Right atrium auricular region (tissue), 2 donors: ENCODE measurements around the gene HS3ST3A1. TPM values are rescaled to one million over a fixed set of nuclear protein-coding genes. Genes with fewer than 3 reads are reported as not detected.

Experiments
- DNase-seq: peaks from one replicate; pipeline ENCODE4 v3.0.0-alpha.2; 2019; ENCODE audit warnings: low spot score
- H3K27ac ChIP-seq, 2 donors: fragments of 200-600 bp; sonication (generic); 1 replicate in 1 of 2; 2 replicates in 1 of 2; pipeline ENCODE4 v1.5.1; 2016 to 2019
- H3K27me3 ChIP-seq, 2 donors: fragments of 200-600 bp; sonication (generic); one replicate each; pipeline versions ENCODE4 v1.5.1 to v1.6.0; 2017 to 2019
- H3K36me3 ChIP-seq: fragments of 200-600 bp; sonication (generic); one replicate; pipeline ENCODE4 v1.5.1; 2016
- H3K4me1 ChIP-seq, 2 donors: fragments of 200-600 bp; sonication (generic); one replicate each; pipeline versions ENCODE4 v1.5.1 to v1.6.0; 2017 to 2019
- H3K4me3 ChIP-seq, 2 donors: fragments of 200-600 bp; sonication (generic); 1 replicate in 1 of 2; 2 replicates in 1 of 2; pipeline ENCODE4 v1.5.1; 2017 to 2019; ENCODE audit warnings: mild to moderate bottlenecking in 1 of 2, moderate library complexity in 1 of 2
- H3K9me3 ChIP-seq, 2 donors: fragments of 200-600 bp; sonication (generic); one replicate each; pipeline ENCODE4 v1.5.1; 2019
- total RNA-seq, 2 donors: library from RNA; depleted of rRNA; stranded (reverse); fragments of >200 nt; gene quantifications; one replicate each; pipeline ENCODE4 v1.1.0, GENCODE V29; 2016
- TF ChIP-seq, protein P1 (sequence below), 2 donors: fragments of 200-600 bp; sonication (generic); IDR thresholded peaks; one replicate each; pipeline ENCODE4 v1.5.1; 2019; ENCODE audit warnings: antibody characterized with exemption in 2 of 2

HS3ST3A1 gene
- total RNA-seq, 2 donors from 2014 or later = 5.6 TPM; not detected in 1

- H3K4me3 ChIP-seq = peak overlapping the region; percentile 20 to 49
- H3K27ac ChIP-seq = no peak overlapping the region
- DNase-seq = no peak
- TF ChIP-seq, protein P1, sequence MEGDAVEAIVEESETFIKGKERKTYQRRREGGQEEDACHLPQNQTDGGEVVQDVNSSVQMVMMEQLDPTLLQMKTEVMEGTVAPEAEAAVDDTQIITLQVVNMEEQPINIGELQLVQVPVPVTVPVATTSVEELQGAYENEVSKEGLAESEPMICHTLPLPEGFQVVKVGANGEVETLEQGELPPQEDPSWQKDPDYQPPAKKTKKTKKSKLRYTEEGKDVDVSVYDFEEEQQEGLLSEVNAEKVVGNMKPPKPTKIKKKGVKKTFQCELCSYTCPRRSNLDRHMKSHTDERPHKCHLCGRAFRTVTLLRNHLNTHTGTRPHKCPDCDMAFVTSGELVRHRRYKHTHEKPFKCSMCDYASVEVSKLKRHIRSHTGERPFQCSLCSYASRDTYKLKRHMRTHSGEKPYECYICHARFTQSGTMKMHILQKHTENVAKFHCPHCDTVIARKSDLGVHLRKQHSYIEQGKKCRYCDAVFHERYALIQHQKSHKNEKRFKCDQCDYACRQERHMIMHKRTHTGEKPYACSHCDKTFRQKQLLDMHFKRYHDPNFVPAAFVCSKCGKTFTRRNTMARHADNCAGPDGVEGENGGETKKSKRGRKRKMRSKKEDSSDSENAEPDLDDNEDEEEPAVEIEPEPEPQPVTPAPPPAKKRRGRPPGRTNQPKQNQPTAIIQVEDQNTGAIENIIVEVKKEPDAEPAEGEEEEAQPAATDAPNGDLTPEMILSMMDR (IDR thresholded peaks at IDR 0.05) = no peak
- H3K9me3 ChIP-seq = no peaks in the 10 kb centered on the region
- no peaks in the 10 kb centered on the region for H3K36me3 ChIP-seq
- H3K27me3 ChIP-seq = peaks cover 14% of the 10 kb centered on the region in 2 donors
- H3K4me1 ChIP-seq = peaks cover 0 to 15% of the 10 kb centered on the region in 2 donors
These were observed 380 bp downstream of the HS3ST3A1 start for GRCh38 chr17:13601322-13601775.

- H3K36me3 ChIP-seq = no peaks in the 10 kb centered on the region
- H3K9me3 ChIP-seq = no peaks in the 10 kb centered on the region
- no peak overlapping the region for H3K27ac ChIP-seq
- DNase-seq = no peak
- TF ChIP-seq, protein P1 (IDR thresholded peaks at IDR 0.05) = no peak
- H3K27me3 ChIP-seq = peaks cover 14% of the 10 kb centered on the region in 2 donors
- H3K4me3 ChIP-seq = peak overlapping the region; percentile 5 to 49
- peaks cover 0 to 15% of the 10 kb centered on the region in 2 donors for H3K4me1 ChIP-seq
These were observed 1.0 kb downstream of the HS3ST3A1 start for GRCh38 chr17:13600475-13601321.

DNA sequence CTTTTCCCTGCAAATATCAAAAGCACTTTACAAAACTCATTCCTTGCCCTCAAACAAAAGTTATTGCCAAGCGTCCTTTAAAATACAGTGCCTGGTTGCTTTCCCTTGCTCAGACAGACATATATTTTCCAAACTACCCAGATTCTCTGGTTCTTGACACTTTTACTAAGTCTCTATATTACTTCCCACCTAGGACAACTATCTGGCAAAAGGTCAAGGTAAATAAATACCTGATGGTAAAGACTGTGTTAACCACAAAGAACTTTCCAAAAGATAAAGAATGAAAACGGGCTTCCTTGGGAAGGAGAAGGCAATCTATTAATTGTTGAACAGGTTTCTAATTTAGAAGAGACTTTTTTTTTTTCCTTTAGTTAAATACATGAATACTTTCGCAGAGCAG lies 1.9 kb downstream of the HS3ST3A1 start:
- Histone ChIP-seq H3K4me3 (no peak overlapping the region), H3K27me3 (peaks cover 14% of the 10 kb centered on the region in 2 donors), H3K9me3 (no peaks in the 10 kb centered on the region), H3K4me1 (peaks cover 0 to 15% of the 10 kb centered on the region in 2 donors), H3K36me3 (no peaks in the 10 kb centered on the region), H3K27ac (no peak overlapping the region)
- DNase-seq = no peak
- TF ChIP-seq, protein P1 (IDR thresholded peaks at IDR 0.05) = no peak

DNA sequence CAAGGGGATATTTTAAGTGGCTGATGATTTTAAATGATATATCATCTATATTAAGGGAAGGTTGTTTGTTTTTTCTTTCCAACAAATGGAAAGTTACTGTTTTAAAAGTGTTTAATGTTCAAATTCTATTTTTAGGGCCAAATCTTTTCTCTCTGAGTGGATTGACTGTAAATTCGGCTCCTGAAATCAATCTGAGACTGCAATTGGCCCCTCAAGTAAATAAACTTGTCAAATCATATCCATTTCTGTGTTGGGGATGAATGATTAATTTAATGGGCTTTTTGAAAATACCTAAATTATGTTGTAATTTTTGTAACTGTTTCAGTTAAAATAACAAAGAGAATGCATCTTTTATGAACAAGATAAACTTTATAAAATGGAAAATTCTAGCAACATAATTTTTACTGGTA lies 2.6 kb downstream of the HS3ST3A1 start:
- Histone ChIP-seq H3K27me3 (peaks cover 14% of the 10 kb centered on the region in 2 donors), H3K4me1 (peaks cover 0 to 15% of the 10 kb centered on the region in 2 donors), H3K4me3 (no peak overlapping the region), H3K27ac (no peak overlapping the region), H3K36me3 (no peaks in the 10 kb centered on the region), H3K9me3 (no peaks in the 10 kb centered on the region)
- TF ChIP-seq, protein P1 (IDR thresholded peaks at IDR 0.05) = no peak
- DNase-seq = no peak

- Histone ChIP-seq H3K4me3 (no peak overlapping the region), H3K9me3 (no peaks in the 10 kb centered on the region), H3K36me3 (no peaks in the 10 kb centered on the region), H3K27me3 (peaks cover 14% of the 10 kb centered on the region in 2 donors), H3K27ac (no peak overlapping the region), H3K4me1 (peaks cover 0 to 15% of the 10 kb centered on the region in 2 donors)
- TF ChIP-seq, protein P1 (IDR thresholded peaks at IDR 0.05) = no peak
- no peak for DNase-seq
These were observed 3.2 kb downstream of the HS3ST3A1 start for GRCh38 chr17:13598353-13599167.
